Thyroid gland (tissue), 4 donors: ENCODE measurements around the gene PCGF3. TPM values are rescaled to one million over a fixed set of nuclear protein-coding genes. Genes with fewer than 3 reads are reported as not detected.
"Not testable (repeated sequence)": the region's sequence is repeated elsewhere in the genome, so short reads cannot be mapped to it uniquely, and the experiment has no call there.

Source experiments
- DNase-seq, 2 donors: peaks; one replicate each; pipeline ENCODE4 v3.0.0-alpha.2; 2019
- H3K27ac ChIP-seq, 3 donors: fragments of 200-600 bp; sonication (generic); 1 replicate in 2 of 3; 2 replicates in 1 of 3; pipeline ENCODE4 v1.5.1; 2016 to 2019; ENCODE audit warnings: mild to moderate bottlenecking in 1 of 3, moderate library complexity in 1 of 3
- H3K27me3 ChIP-seq: fragments of 200-600 bp; sonication (generic); one replicate; pipeline ENCODE4 v1.5.1; 2019
- H3K36me3 ChIP-seq, 2 donors: fragments of 200-600 bp; sonication (generic); one replicate each; pipeline ENCODE4 v1.5.1; 2016 to 2019
- H3K4me1 ChIP-seq, 2 donors: fragments of 200-600 bp; sonication (generic); one replicate each; pipeline ENCODE4 v1.5.1; 2017 to 2019
- H3K4me3 ChIP-seq, 3 donors: fragments of 200-600 bp; sonication (generic); replicated peaks in 1 of 3; 1 replicate in 2 of 3; 2 replicates in 1 of 3; pipeline ENCODE4 v1.5.1; 2016; ENCODE audit warnings: mild to moderate bottlenecking in 1 of 3
- H3K9me3 ChIP-seq: fragments of 200-600 bp; sonication (generic); one replicate; pipeline ENCODE4 v1.5.1; 2017
- POLR2A ChIP-seq, 2 donors: fragments of 450-650 bp; IDR thresholded peaks; one replicate each; pipeline ENCODE4 v1.6.1; 2017; ENCODE audit warnings: antibody characterized with exemption in 2 of 2, mild to moderate bottlenecking in 2 of 2, moderate library complexity in 1 of 2
- WGBS, 2 donors: methylation state at CpG; one replicate each; pipeline ENCODE4 v1.1.5; 2017; 5-methylcytosine and 5-hydroxymethylcytosine counted together
- intact Hi-C: fragments of 100-400 bp; cut with DNase I; formaldehyde crosslinking; loops from one replicate; pipeline ENCODE4 v1.15.1; 2023
- total RNA-seq, 4 donors: library from RNA; depleted of rRNA; stranded (reverse); fragments of >200 nt; gene quantifications; one replicate each; pipeline ENCODE4 v1.2.3, GENCODE V29; 2016
- TF ChIP-seq, protein P1 (sequence below), 6 experiments: fragments of 200-600 bp in 3 of 6; fragments of 450-650 bp in 3 of 6; sonication (generic) in 3 of 6; IDR thresholded peaks; one replicate each; pipeline ENCODE4 v1.5.1; 2016 to 2019; ENCODE audit warnings: antibody characterized with exemption in 6 of 6, mild to moderate bottlenecking in 2 of 6, inconsistent platforms in 1 of 6, moderate library complexity in 1 of 6

Gene PCGF3
- total RNA-seq, 4 donors from 2014 or later, result 41.4 to 60.0 (median 50.2) TPM

DNA sequence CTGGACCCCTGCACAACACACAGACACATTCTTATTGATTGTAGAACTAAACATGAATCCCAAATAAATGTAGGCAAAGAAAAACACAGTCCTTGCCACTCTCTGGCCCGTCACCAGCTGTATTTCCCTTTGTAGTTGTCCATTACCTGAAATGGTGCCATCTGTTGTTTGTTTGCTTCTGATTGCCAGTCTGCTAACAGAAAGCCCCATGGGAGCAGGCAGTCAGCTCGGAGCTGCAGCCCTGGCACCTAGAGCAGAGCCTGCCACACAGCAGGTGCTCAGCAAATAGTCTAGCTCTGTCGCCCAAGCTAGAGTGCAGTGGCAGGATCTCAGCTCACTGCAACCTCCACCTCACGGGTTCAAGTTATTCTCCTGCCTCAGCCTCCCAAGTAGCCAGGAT is 91.4 kb downstream of the PCGF3 start:
- intact Hi-C loops, result no loop called here
- WGBS, 2 donors, result 89 to 92% methylated on average over 4 of the region's 4 CpGs
- TF ChIP-seq, protein P1, sequence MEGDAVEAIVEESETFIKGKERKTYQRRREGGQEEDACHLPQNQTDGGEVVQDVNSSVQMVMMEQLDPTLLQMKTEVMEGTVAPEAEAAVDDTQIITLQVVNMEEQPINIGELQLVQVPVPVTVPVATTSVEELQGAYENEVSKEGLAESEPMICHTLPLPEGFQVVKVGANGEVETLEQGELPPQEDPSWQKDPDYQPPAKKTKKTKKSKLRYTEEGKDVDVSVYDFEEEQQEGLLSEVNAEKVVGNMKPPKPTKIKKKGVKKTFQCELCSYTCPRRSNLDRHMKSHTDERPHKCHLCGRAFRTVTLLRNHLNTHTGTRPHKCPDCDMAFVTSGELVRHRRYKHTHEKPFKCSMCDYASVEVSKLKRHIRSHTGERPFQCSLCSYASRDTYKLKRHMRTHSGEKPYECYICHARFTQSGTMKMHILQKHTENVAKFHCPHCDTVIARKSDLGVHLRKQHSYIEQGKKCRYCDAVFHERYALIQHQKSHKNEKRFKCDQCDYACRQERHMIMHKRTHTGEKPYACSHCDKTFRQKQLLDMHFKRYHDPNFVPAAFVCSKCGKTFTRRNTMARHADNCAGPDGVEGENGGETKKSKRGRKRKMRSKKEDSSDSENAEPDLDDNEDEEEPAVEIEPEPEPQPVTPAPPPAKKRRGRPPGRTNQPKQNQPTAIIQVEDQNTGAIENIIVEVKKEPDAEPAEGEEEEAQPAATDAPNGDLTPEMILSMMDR (IDR thresholded peaks at IDR 0.05), result no peak
- TF ChIP-seq POLR2A (IDR thresholded peaks at IDR 0.05), result no peak
- Histone ChIP-seq H3K4me1 (peaks cover 5 to 20% of the 10 kb centered on the region in 2 donors), H3K4me3 (no peak overlapping the region), H3K27ac (no peak overlapping the region), H3K36me3 (no peaks in the 10 kb centered on the region), H3K27me3 (peaks cover 14% of the 10 kb centered on the region), H3K9me3 (no peaks in the 10 kb centered on the region)
- no peak for DNase-seq

DNA sequence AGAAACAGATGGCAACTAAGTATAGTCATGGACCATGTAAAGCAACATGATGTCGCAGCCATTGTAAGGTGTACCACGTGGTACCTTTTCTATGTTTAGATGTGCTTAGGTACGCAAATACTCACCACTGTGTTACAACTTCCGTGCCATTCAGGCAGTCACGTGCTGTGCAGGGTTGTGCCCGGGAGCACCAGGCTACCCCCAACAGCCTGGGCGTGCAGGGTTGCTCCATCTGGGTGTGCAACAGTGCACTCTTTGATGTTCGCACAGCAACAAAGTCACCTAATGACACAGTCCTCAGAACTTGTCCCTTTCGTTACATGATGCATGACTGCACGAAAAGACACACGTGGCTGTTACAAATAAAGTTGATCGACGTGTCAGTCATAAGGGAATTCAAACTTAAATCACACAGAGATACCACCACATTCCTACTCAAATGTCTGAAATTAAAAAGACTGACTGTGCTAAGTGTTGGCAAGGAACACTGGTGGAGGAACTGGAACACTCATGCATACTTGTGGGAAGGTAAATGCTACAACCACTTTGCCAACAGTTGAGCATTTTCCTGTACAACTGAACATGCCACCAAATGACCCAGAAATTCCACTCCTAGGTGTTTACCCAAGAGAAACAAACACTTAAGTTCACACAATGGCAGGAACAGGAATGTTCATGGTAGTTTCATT is 95.9 kb downstream of the PCGF3 start:
- no peak for TF ChIP-seq POLR2A (IDR thresholded peaks at IDR 0.05)
- TF ChIP-seq, protein P1 (IDR thresholded peaks at IDR 0.05), result no peak
- 93% methylated on average over 13 of the region's 13 CpGs for WGBS, 2 donors

DNA sequence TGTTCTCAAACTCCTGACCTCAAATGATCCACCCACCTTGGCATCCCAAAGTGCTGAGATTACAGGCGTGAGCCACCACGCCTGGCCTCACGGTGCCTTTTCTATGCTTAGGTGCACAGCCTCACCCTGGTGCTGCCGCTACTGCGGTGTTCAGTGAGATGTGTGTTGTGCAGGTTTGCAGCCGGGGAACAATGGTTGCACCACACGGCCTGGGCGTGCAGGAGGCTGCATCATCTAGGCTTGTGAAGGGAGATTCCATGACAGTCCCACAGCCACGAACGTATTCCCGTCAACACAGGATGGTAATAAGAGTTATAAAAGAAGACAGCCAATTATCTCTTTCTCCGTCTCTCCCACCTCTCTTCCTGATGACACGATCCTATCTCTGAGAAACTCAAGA is 98.3 kb downstream of the PCGF3 start:
- Histone ChIP-seq H3K27ac (no peak overlapping the region), H3K27me3 (no peaks in the 10 kb centered on the region), H3K36me3 (no peaks in the 10 kb centered on the region), H3K9me3 (no peaks in the 10 kb centered on the region), H3K4me3 (no peak overlapping the region), H3K4me1 (no peaks in the 10 kb centered on the region)
- intact Hi-C loops, result no loop called here
- DNase-seq, result no peak
- WGBS, 2 donors, result 95 to 97% methylated on average over 12 to 13 of the region's 13 CpGs
- TF ChIP-seq POLR2A (IDR thresholded peaks at IDR 0.05), result no peak
- TF ChIP-seq, protein P1 (IDR thresholded peaks at IDR 0.05), result no peak

More for the DNA sequence above, 95.9 kb downstream of the PCGF3 start:
- Histone ChIP-seq H3K27me3 (no peaks in the 10 kb centered on the region), H3K36me3 (no peaks in the 10 kb centered on the region), H3K9me3 (no peaks in the 10 kb centered on the region), H3K4me3 (no peak overlapping the region), H3K4me1 (no peaks in the 10 kb centered on the region), H3K27ac (no peak overlapping the region)
- intact Hi-C loops, result no loop called here
- DNase-seq, result no peak

DNA sequence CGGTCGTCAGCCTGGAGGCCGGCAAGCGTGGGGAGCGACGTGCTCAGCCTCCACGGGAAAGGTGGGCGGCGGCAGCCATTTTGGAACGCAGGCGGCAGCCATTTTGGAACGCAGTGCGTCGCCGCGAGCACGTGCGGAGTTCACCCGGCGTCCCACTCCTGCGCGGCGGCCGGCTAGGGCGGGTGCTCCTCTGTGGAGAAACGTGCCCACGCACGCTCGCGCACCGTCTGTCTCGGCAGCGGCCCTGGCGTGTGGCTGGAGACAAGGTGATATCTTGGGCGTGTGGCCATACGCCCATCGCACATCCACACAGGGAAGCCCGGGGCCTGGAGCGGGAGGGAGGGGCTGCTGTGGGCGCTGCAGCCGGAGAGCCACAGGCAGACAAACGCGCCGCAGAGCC is 99.2 kb downstream of the PCGF3 start:
- 83 to 85% methylated on average over 44 of the region's 44 CpGs for WGBS, 2 donors
- Histone ChIP-seq H3K27ac (no peak overlapping the region), H3K4me1 (no peaks in the 10 kb centered on the region), H3K36me3 (no peaks in the 10 kb centered on the region), H3K27me3 (no peaks in the 10 kb centered on the region), H3K4me3 (no peak overlapping the region), H3K9me3 (no peaks in the 10 kb centered on the region)
- TF ChIP-seq, protein P1 (IDR thresholded peaks at IDR 0.05), result no peak
- TF ChIP-seq POLR2A (IDR thresholded peaks at IDR 0.05), result no peak
- DNase-seq, result no peak
- intact Hi-C loops, result no loop called here

DNA sequence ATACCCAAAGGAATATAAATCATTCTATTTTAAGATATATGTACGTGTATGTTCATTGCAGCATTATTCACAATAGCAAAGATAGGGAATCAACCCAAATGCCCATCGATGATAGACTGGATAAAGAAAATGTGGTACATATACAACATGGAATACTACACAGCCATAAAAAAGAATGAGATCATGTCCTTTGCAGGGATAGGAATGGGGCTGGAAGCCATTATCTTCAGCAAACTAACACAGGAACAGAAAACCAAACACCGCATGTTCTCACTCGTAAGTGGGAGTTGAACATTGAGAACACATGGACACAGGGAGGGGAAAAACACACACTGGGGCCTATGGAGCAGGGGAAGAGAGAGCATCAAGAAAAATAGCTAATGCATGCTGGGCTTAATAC is 101.3 kb downstream of the PCGF3 start:
- H3K36me3 ChIP-seq, H3K27ac ChIP-seq, H3K27me3 ChIP-seq, H3K9me3 ChIP-seq, H3K4me1 ChIP-seq, H3K4me3 ChIP-seq, intact Hi-C loops, DNase-seq: not testable (repeated sequence)
- WGBS, 2 donors, result 89 to 94% methylated on average over 4 of the region's 4 CpGs
